OCI-LY3 (cell line): Measurements from ENCODE around the gene PIEZO2.
"Not testable (repeated sequence)": the region's sequence is repeated elsewhere in the genome, so short reads cannot be mapped to it uniquely, and the experiment has no call there.

ENCODE experiments used
- EZH2phosphoT487 ChIP-seq: fragments of 200-600 bp; shearing (Covaris generic); IDR thresholded peaks from 2 replicates; pipeline ENCODE4 v1.6.1; 2018; ENCODE audit warnings: antibody characterized with exemption, mixed run types, low read depth
- TF ChIP-seq, protein P1 (sequence below): fragments of 200-600, 300-600 bp; sonication (generic); IDR thresholded peaks from 2 replicates; pipeline ENCODE4 v1.5.1; 2014; ENCODE audit warnings: antibody characterized with exemption, low read length, low read depth

DNA sequence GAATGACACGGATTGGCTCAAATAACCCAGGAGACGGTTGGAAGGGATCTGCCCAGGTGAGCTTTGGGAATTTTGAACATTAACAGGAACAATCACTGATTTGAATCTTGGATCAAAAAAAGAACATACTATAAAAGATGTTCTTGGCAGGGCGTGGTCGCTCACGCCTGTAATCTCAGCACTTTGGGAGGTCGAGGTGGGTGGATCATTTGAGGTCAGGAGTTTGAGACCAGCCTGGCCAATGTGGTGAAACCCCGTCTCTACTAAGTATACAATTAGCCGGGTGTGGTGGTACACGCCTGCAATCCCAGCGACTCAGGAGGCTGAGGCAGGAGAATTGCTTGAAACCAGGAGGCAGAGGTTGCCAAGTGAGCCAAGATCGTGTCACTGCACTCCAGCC lies 24.8 kb upstream of the PIEZO2 start:
- TF ChIP-seq, protein P1, sequence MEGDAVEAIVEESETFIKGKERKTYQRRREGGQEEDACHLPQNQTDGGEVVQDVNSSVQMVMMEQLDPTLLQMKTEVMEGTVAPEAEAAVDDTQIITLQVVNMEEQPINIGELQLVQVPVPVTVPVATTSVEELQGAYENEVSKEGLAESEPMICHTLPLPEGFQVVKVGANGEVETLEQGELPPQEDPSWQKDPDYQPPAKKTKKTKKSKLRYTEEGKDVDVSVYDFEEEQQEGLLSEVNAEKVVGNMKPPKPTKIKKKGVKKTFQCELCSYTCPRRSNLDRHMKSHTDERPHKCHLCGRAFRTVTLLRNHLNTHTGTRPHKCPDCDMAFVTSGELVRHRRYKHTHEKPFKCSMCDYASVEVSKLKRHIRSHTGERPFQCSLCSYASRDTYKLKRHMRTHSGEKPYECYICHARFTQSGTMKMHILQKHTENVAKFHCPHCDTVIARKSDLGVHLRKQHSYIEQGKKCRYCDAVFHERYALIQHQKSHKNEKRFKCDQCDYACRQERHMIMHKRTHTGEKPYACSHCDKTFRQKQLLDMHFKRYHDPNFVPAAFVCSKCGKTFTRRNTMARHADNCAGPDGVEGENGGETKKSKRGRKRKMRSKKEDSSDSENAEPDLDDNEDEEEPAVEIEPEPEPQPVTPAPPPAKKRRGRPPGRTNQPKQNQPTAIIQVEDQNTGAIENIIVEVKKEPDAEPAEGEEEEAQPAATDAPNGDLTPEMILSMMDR: not testable (repeated sequence)
- not testable (repeated sequence) for TF ChIP-seq EZH2phosphoT487
